ENCODE data around the gene KCNE4.

- TF ChIP-seq POLR2A (IDR thresholded peaks at IDR 0.05) (no peak), CTCF (IDR thresholded peaks at IDR 0.05) (no peak), EP300 (IDR thresholded peaks at IDR 0.05) (no peak)
Measured at GRCh38 chr2:223081789-223082188, 29.8 kb downstream of the KCNE4 start.
